ENCODE measurements around the gene GPR37.

GPR37 gene

DNA sequence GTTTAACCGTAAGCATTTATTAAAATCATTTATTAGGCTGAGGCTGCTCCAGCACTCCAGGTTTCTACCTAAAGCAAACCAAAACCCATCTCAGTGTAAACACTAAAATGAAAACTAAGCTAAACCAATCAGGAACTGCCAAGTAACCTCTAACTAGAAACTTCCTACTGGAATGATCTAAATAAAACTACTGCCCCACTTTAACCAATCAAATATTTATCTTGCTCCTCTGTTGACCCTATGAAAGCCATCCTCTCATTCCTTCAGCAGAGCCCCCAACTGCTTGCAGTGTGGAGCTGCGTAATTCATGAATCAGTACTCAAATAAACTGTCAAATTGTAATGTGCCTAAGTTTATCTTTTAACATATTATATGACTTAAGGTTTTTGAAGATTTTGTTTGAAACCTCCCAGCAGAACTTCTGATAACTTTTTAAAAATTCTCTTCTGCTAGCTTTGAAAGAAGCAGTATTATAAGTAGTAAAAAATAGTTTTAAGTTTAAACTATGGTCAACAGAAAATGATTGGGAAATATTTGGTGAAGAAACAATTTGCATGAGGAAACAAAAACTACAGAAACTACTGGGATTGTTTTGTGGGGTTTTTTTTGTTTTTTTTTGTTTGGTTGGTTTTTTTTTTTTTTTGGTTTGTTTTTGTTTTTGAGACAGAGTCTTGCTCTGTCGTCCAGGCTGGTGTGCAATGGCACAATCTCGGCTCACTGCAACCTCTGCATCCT lies 47.4 kb downstream of the GPR37 start:
- no peaks in the 10 kb centered on the region for H3K27me3 ChIP-seq
- H3K36me3 ChIP-seq, result no peaks in the 10 kb centered on the region
- H3K27ac ChIP-seq, result no peak overlapping the region
- no peak overlapping the region for H3K4me3 ChIP-seq (ENCODE audit: low read depth in 1 of 2, low read length in 1 of 2)
- TF ChIP-seq, protein P1, sequence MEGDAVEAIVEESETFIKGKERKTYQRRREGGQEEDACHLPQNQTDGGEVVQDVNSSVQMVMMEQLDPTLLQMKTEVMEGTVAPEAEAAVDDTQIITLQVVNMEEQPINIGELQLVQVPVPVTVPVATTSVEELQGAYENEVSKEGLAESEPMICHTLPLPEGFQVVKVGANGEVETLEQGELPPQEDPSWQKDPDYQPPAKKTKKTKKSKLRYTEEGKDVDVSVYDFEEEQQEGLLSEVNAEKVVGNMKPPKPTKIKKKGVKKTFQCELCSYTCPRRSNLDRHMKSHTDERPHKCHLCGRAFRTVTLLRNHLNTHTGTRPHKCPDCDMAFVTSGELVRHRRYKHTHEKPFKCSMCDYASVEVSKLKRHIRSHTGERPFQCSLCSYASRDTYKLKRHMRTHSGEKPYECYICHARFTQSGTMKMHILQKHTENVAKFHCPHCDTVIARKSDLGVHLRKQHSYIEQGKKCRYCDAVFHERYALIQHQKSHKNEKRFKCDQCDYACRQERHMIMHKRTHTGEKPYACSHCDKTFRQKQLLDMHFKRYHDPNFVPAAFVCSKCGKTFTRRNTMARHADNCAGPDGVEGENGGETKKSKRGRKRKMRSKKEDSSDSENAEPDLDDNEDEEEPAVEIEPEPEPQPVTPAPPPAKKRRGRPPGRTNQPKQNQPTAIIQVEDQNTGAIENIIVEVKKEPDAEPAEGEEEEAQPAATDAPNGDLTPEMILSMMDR (IDR thresholded peaks at IDR 0.05), result no peak
- no peaks in the 10 kb centered on the region for H3K4me1 ChIP-seq (ENCODE audit: control insufficient read depth in 1 of 2, insufficient read depth in 1 of 2, low read depth in 1 of 2, low read length in 1 of 2)
- H3K9me3 ChIP-seq, result no peaks in the 10 kb centered on the region

DNA sequence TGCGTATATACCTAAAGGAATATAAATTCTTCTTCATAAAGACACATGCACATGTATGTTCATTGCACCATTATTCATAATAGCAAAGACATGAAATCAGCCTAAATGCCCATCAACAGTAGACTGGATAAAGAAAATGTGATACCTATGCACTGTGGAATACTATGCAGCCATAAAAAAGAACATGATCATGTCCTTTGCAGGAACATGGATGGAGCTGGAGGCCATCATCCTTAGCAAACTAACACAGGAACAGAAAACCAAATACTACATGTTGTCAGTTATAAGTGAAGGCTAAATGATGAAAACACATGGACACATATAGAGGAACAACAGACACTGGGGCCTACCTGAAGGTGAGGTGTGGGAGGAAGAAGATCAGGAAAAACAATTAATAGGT lies 48.7 kb downstream of the GPR37 start:
- Histone ChIP-seq H3K27ac (no peak overlapping the region), H3K4me1 (ENCODE audit: control insufficient read depth in 1 of 2, insufficient read depth in 1 of 2, low read depth in 1 of 2, low read length in 1 of 2) (no peaks in the 10 kb centered on the region), H3K36me3 (no peaks in the 10 kb centered on the region), H3K4me3 (ENCODE audit: low read depth in 1 of 2, low read length in 1 of 2) (no peak overlapping the region), H3K9me3 (no peaks in the 10 kb centered on the region), H3K27me3 (no peaks in the 10 kb centered on the region)
- TF ChIP-seq, protein P1 (IDR thresholded peaks at IDR 0.05), result no peak

DNA sequence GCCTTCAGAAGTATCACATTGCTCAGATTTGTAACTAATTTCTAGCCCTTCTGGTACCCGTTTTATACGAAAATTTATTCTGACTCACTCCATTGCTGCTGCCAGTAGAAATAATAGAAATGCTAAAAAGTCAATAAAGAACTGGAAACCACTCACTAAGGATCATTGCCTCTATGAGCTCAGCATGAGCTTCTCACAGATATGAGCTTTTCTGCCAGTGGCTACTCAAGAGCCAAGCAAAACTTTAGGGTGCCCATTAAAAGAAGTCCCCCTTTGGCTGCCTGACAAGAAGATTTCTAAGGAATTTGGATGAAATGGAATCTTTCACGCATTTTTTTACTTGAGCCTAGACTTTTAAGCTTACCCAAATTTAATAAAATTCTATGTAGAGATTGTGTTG lies 52.5 kb downstream of the GPR37 start:
- Histone ChIP-seq H3K27ac (no peak overlapping the region), H3K36me3 (no peaks in the 10 kb centered on the region), H3K4me3 (ENCODE audit: low read depth in 1 of 2, low read length in 1 of 2) (no peak overlapping the region), H3K9me3 (peaks cover 6% of the 10 kb centered on the region), H3K27me3 (no peaks in the 10 kb centered on the region), H3K4me1 (ENCODE audit: control insufficient read depth in 1 of 2, insufficient read depth in 1 of 2, low read depth in 1 of 2, low read length in 1 of 2) (no peaks in the 10 kb centered on the region)
- TF ChIP-seq, protein P1 (IDR thresholded peaks at IDR 0.05), result no peak

DNA sequence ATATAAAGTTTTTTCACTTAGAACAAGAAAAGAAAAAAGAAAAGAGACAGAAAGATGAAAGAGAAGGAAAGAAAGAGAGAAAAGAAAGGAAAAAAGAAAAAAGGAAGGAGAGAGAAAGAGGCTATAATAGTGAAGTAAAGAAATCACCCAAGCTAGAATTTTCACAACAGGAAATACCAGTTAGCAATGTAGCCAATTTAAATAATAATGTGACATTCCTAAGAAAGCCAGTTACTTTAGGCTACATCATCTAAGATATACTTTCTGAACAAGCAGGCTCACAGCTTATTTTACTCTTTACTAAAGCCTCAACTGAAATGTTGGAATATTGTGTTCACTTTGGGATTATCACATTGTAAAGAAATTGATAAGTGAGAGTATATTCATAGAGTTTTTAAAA lies 53.6 kb downstream of the GPR37 start:
- Histone ChIP-seq H3K36me3 (no peaks in the 10 kb centered on the region), H3K27me3 (no peaks in the 10 kb centered on the region), H3K27ac (no peak overlapping the region), H3K9me3 (peaks cover 6% of the 10 kb centered on the region), H3K4me1 (ENCODE audit: control insufficient read depth in 1 of 2, insufficient read depth in 1 of 2, low read depth in 1 of 2, low read length in 1 of 2) (no peaks in the 10 kb centered on the region), H3K4me3 (ENCODE audit: low read depth in 1 of 2, low read length in 1 of 2) (no peak overlapping the region)
- TF ChIP-seq, protein P1 (IDR thresholded peaks at IDR 0.05), result no peak

DNA sequence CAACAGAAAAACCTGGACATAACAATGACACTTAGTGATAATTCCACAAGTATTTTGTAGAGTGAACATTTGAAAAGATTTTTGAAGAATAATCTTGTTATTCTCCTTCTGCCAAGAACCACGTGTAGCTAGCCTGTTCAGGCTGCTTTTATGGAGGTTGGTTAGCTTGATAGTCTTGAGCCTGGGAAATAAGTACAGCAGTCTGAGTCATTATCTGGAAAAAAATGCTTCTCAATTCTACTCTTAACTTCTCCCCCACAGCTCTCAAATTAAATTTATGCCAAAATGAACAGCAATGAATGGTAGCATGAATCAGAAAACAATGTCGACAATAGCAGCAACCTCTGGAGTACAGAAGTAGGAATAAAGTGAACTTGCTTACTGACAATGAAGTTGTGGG lies 63.2 kb downstream of the GPR37 start:
- no peaks in the 10 kb centered on the region for H3K36me3 ChIP-seq
- H3K4me1 ChIP-seq (ENCODE audit: control insufficient read depth in 1 of 2, insufficient read depth in 1 of 2, low read depth in 1 of 2, low read length in 1 of 2), result no peaks in the 10 kb centered on the region
- H3K4me3 ChIP-seq (ENCODE audit: low read depth in 1 of 2, low read length in 1 of 2), result no peak overlapping the region
- TF ChIP-seq, protein P1 (IDR thresholded peaks at IDR 0.05), result no peak
- no peaks in the 10 kb centered on the region for H3K27me3 ChIP-seq
- H3K9me3 ChIP-seq, result no peaks in the 10 kb centered on the region
- no peak overlapping the region for H3K27ac ChIP-seq
